Measurements from ENCODE around the gene FKBP14. TPM values are rescaled to one million over a fixed set of nuclear protein-coding genes. Genes with fewer than 3 reads are reported as not detected.

The FKBP14 gene
- total RNA-seq, 1 donor from 2014 or later, result 20.0 TPM

DNA sequence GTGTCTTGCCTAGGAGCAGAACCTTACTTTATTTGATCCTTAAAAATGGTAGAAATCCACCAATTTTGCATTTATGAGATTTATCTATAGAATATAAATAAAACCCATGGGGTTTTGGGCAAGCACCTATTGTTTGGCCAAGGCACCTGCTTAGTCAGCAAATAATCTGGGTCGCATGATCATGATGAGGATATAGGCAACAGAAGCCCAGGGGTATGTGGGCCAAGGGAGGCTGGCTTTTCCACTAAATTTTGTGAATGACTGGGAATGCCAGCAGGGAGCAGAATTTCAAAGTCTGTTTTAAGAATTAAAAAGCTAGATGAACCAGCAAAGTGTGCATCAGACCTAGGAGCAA is 54.2 kb downstream of the FKBP14 start:
- DNase-seq (ENCODE audit: low read depth) (no peak), FAIRE-seq (no peak)
- Histone ChIP-seq H3K4me3 (ENCODE audit: low read depth, low read length) (no peak overlapping the region), H3K36me3 (ENCODE audit: control insufficient read depth, insufficient read depth, low read length) (no peaks in the 10 kb centered on the region), H3K27me3 (ENCODE audit: control insufficient read depth, insufficient read depth, low read length) (no peaks in the 10 kb centered on the region)
- TF ChIP-seq, protein P1, sequence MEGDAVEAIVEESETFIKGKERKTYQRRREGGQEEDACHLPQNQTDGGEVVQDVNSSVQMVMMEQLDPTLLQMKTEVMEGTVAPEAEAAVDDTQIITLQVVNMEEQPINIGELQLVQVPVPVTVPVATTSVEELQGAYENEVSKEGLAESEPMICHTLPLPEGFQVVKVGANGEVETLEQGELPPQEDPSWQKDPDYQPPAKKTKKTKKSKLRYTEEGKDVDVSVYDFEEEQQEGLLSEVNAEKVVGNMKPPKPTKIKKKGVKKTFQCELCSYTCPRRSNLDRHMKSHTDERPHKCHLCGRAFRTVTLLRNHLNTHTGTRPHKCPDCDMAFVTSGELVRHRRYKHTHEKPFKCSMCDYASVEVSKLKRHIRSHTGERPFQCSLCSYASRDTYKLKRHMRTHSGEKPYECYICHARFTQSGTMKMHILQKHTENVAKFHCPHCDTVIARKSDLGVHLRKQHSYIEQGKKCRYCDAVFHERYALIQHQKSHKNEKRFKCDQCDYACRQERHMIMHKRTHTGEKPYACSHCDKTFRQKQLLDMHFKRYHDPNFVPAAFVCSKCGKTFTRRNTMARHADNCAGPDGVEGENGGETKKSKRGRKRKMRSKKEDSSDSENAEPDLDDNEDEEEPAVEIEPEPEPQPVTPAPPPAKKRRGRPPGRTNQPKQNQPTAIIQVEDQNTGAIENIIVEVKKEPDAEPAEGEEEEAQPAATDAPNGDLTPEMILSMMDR (IDR thresholded peaks at IDR 0.05; ENCODE audit: insufficient read depth, low read length, severe bottlenecking), result no peak

DNA sequence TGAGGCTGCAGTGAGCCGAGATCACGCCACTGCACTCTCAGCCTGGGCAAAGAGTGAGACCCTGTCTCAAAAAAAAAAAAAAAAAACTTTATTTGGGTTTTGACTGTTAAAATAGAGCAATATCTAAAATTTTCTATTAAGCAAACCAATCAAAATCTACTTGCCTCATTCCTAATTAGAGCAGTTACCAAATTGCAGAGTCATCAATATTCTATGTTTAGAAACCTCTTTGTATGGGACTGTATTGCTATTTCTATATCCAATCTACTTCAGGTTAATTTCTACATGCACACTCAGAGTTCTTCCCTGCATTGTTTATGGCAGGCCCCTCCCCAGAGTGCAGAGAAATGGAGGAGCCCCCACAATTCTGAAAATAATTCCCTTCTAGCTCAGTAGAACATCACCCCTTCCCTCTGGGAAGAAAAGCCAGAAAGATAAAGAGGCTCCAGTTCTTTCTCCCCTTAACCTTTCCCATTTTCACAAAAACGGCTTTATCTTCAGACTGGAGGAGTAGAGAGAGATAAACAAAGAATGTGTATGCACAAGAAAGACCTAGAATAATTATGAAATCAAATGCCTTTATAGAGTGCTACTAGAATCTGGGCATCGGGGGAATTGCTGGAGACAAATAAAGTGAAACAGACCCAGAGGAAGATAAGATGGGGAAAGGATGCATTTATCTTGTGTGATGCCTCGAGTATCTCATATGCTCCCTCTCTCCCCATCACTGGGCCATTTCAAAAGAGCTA is 54.8 kb downstream of the FKBP14 start:
- no peak for FAIRE-seq
- Histone ChIP-seq H3K36me3 (ENCODE audit: control insufficient read depth, insufficient read depth, low read length) (no peaks in the 10 kb centered on the region), H3K27me3 (ENCODE audit: control insufficient read depth, insufficient read depth, low read length) (no peaks in the 10 kb centered on the region), H3K4me3 (ENCODE audit: low read depth, low read length) (no peak overlapping the region)
- TF ChIP-seq, protein P1 (IDR thresholded peaks at IDR 0.05; ENCODE audit: insufficient read depth, low read length, severe bottlenecking), result no peak
- DNase-seq (ENCODE audit: low read depth), result no peak

DNA sequence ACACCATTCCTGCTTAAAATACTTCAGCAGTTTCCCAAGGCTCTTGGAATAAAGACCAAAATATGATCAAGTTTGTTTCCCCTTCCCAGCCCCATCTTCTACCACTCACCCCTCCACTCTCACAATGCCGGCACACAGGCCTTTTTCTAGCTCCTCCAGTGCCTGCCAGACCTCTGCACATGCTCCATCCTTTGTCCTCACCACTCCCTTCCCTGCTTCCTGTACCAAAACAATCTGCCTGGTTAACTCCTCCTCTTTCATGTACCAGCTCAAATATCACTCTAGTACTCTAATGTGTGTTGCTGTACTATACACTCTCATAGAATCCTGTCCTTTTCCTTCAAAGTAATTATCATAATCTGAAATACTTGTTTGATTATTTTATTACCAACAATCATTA is 56.3 kb downstream of the FKBP14 start:
- TF ChIP-seq, protein P1 (IDR thresholded peaks at IDR 0.05; ENCODE audit: insufficient read depth, low read length, severe bottlenecking), result no peak
- no peaks in the 10 kb centered on the region for H3K27me3 ChIP-seq (ENCODE audit: control insufficient read depth, insufficient read depth, low read length)
- H3K4me3 ChIP-seq (ENCODE audit: low read depth, low read length), result no peak overlapping the region
- FAIRE-seq (no peak), DNase-seq (ENCODE audit: low read depth) (no peak)
- H3K36me3 ChIP-seq (ENCODE audit: control insufficient read depth, insufficient read depth, low read length), result no peaks in the 10 kb centered on the region

DNA sequence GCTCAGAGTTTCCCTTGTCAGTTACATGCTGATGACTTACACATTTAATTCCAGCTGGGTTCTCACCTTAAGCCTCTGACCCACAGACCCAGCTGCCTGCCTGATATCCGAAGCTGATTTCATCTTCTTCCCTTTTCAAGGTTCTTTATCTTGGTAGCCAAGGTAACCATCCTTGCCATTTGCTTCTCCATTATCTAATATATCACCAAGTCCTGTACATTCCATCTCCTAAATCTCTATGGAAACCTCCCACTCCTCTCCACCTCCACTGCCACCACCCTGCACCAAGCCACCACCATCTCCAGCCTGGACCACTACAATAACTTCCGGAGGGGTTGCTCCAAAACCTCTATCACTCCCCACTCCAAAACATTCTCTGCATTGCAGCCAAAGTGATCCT is 56.8 kb downstream of the FKBP14 start:
- FAIRE-seq, result no peak
- Histone ChIP-seq H3K27me3 (ENCODE audit: control insufficient read depth, insufficient read depth, low read length) (no peaks in the 10 kb centered on the region), H3K36me3 (ENCODE audit: control insufficient read depth, insufficient read depth, low read length) (no peaks in the 10 kb centered on the region), H3K4me3 (ENCODE audit: low read depth, low read length) (no peak overlapping the region)
- TF ChIP-seq, protein P1 (IDR thresholded peaks at IDR 0.05; ENCODE audit: insufficient read depth, low read length, severe bottlenecking), result no peak
- DNase-seq (ENCODE audit: low read depth), result no peak

DNA sequence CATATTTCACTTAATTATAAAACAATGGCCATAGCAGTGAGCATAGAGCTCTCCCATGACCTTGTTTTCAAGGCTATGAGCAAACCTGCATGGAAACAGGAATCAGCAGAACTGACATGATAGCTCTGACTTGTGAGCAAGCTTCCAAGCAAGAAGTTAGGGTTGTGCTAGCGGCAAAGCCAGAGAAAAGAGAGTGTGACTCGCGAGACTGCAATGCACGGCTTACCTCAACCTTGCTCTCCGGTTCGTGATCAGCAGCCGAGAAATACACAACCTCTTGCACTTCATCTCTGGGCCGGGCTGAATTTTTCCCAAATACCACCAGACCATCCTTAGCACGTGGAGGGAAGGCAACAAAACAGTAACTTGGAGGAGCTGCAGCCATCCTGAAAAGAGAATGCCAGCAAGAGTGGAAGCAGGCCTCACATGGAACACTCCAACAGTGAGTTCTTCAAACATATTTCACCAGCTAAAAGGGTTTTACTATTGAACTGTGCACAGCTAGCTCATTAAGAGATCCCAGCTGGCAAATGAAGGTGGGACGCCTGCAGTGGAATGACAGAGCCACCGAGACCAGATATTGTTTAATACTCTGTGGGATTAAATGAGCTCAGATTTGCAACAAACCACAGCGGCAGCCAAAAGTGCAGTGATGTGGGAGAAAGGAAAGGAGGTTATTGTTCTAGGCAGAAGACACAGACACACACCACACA is 57.7 kb downstream of the FKBP14 start:
- Histone ChIP-seq H3K4me3 (ENCODE audit: low read depth, low read length) (no peak overlapping the region), H3K36me3 (ENCODE audit: control insufficient read depth, insufficient read depth, low read length) (no peaks in the 10 kb centered on the region), H3K27me3 (ENCODE audit: control insufficient read depth, insufficient read depth, low read length) (no peaks in the 10 kb centered on the region)
- FAIRE-seq (peak; percentile 62), DNase-seq (ENCODE audit: low read depth) (no peak)
- TF ChIP-seq, protein P1 (IDR thresholded peaks at IDR 0.05; ENCODE audit: insufficient read depth, low read length, severe bottlenecking), result no peak

Data from bronchial epithelial cell (primary cell).